ENCODE measurements around the gene KCNN1. TPM values are rescaled to one million over a fixed set of nuclear protein-coding genes. Genes with fewer than 3 reads are reported as not detected.

The KCNN1 gene
- total RNA-seq, 1 donor from 2014 or later, result 1.8 TPM

GRCh38 chr19:17968362-17968761 lies 1.5 kb downstream of the KCNN1 start:
- peaks cover 34% of the 10 kb centered on the region for H3K27me3 ChIP-seq
- no peak overlapping the region for H3K27ac Mint-ChIP-seq
- H3K79me2 ChIP-seq (ENCODE audit: low read depth), result no peaks in the 10 kb centered on the region
- no peaks in the 10 kb centered on the region for H3K9me3 ChIP-seq (ENCODE audit: low read depth)
- peaks cover 4% of the 10 kb centered on the region for H3F3A ChIP-seq (ENCODE audit: low read depth)
- H3K4me1 Mint-ChIP-seq, result peaks cover 19% of the 10 kb centered on the region
- H3K36me3 ChIP-seq, result no peaks in the 10 kb centered on the region
- H2AFZ ChIP-seq (replicated peaks), result no peak overlapping the region
- H3K4me3 ChIP-seq, result no peak overlapping the region
- no peak overlapping the region for H3K9ac ChIP-seq
- no peaks in the 10 kb centered on the region for H3K9me3 Mint-ChIP-seq
- H3K4me2 ChIP-seq, result peak overlapping the region; percentile 99
- no peaks in the 10 kb centered on the region for H4K20me1 ChIP-seq (ENCODE audit: low read depth)
- TF ChIP-seq CTCF (IDR thresholded peaks at IDR 0.05) (no peak), EZH2phosphoT487 (IDR thresholded peaks at IDR 0.05) (no peak), EZH2 (IDR thresholded peaks at IDR 0.05) (no peak)
- H3K4me3 Mint-ChIP-seq, result peak overlapping the region; percentile 63
- no peak overlapping the region for H3K27ac ChIP-seq
- DNase-seq (ENCODE audit: low spot score), result no peak
- peaks cover 20% of the 10 kb centered on the region for H3K27me3 Mint-ChIP-seq (ENCODE audit: insufficient read depth, low read depth)
- H3K4me1 ChIP-seq, result peaks cover 5% of the 10 kb centered on the region
- peaks cover 4% of the 10 kb centered on the region for H3K36me3 Mint-ChIP-seq

GRCh38 chr19:17969096-17969792 lies 2.3 kb downstream of the KCNN1 start:
- peaks cover 5% of the 10 kb centered on the region for H3K4me1 ChIP-seq

GRCh38 chr19:17972230-17972629 lies 5.3 kb downstream of the KCNN1 start:
- Mint-ChIP-seq H3K27me3 (ENCODE audit: insufficient read depth, low read depth) (peaks cover 10% of the 10 kb centered on the region), H3K9me3 (no peaks in the 10 kb centered on the region), H3K27ac (peak overlapping the region; percentile 50), H3K36me3 (peaks cover 2% of the 10 kb centered on the region), H3K4me1 (peaks cover 16% of the 10 kb centered on the region), H3K4me3 (no peak overlapping the region)
- Histone ChIP-seq H3K9me3 (ENCODE audit: low read depth) (no peaks in the 10 kb centered on the region), H3K36me3 (no peaks in the 10 kb centered on the region), H3K27me3 (peaks cover 10% of the 10 kb centered on the region), H3K4me3 (no peak overlapping the region), H3F3A (ENCODE audit: low read depth) (no peaks in the 10 kb centered on the region), H4K20me1 (ENCODE audit: low read depth) (no peaks in the 10 kb centered on the region), H3K9ac (peak overlapping the region; percentile 32), H3K79me2 (ENCODE audit: low read depth) (no peaks in the 10 kb centered on the region), H2AFZ (replicated peaks) (no peak overlapping the region), H3K4me2 (no peak overlapping the region), H3K27ac (no peak overlapping the region), H3K4me1 (no peaks in the 10 kb centered on the region)
- TF ChIP-seq EZH2phosphoT487 (IDR thresholded peaks at IDR 0.05), result no peak
- TF ChIP-seq EZH2 (IDR thresholded peaks at IDR 0.05), result no peak
- no peak for TF ChIP-seq CTCF (IDR thresholded peaks at IDR 0.05)
- no peak for DNase-seq (ENCODE audit: low spot score)

More at GRCh38 chr19:17969096-17969792, 2.3 kb downstream of the KCNN1 start:
- no peaks in the 10 kb centered on the region for H3K9me3 ChIP-seq (ENCODE audit: low read depth)
- Mint-ChIP-seq H3K9me3 (no peaks in the 10 kb centered on the region), H3K4me1 (peaks cover 19% of the 10 kb centered on the region), H3K27ac (no peak overlapping the region), H3K36me3 (peaks cover 2% of the 10 kb centered on the region), H3K27me3 (ENCODE audit: insufficient read depth, low read depth) (peaks cover 17% of the 10 kb centered on the region), H3K4me3 (no peak overlapping the region)
- no peaks in the 10 kb centered on the region for H3K79me2 ChIP-seq (ENCODE audit: low read depth)
- H4K20me1 ChIP-seq (ENCODE audit: low read depth), result no peaks in the 10 kb centered on the region
- H2AFZ ChIP-seq (replicated peaks), result no peak overlapping the region
- TF ChIP-seq EZH2phosphoT487 (IDR thresholded peaks at IDR 0.05) (no peak), CTCF (IDR thresholded peaks at IDR 0.05) (no peak), EZH2 (IDR thresholded peaks at IDR 0.05) (no peak)
- H3K36me3 ChIP-seq, result no peaks in the 10 kb centered on the region
- H3K27me3 ChIP-seq, result peaks cover 34% of the 10 kb centered on the region
- peaks cover 4% of the 10 kb centered on the region for H3F3A ChIP-seq (ENCODE audit: low read depth)
- H3K27ac ChIP-seq, result no peak overlapping the region
- H3K4me2 ChIP-seq, result no peak overlapping the region
- H3K4me3 ChIP-seq, result no peak overlapping the region
- H3K9ac ChIP-seq, result no peak overlapping the region
- no peak for DNase-seq (ENCODE audit: low spot score)
